ENCODE measurements around the gene SUV39H2. TPM values are rescaled to one million over a fixed set of nuclear protein-coding genes. Genes with fewer than 3 reads are reported as not detected.

Gene SUV39H2
- total and polyA plus RNA-seq, 4 experiments from 2014 or later = 4.4 to 6.1 (median 5.3) TPM

GRCh38 chr10:14873090-14873760 is 5.4 kb upstream of the SUV39H2 start:
- H3K4me1 ChIP-seq (ENCODE audit: insufficient read depth, low read length) = peaks cover 9% of the 10 kb centered on the region
- H3K27ac ChIP-seq (ENCODE audit: low read depth, low read length) = no peak overlapping the region
- no peak overlapping the region for H3K4me3 ChIP-seq (ENCODE audit: low read length in 2 of 2)
- CTCF ChIA-PET (ENCODE audit: partially characterized antibody) = interaction anchor here (1.0 kb wide), 1 partner anchor 251 kb away, joined by 4 read pairs; no protein-coding TSS in a partner anchor
- H3K4me3 Mint-ChIP-seq = no peak overlapping the region
- H3K27ac Mint-ChIP-seq = peak overlapping the region in 1 of 7 donors; percentile 30
- peaks cover 14 to 33% of the 10 kb centered on the region in 2 donors for H3K36me3 Mint-ChIP-seq
- H3K4me1 Mint-ChIP-seq = peaks cover 7 to 23% (median 11%) of the 10 kb centered on the region in 4 donors
- H3K27me3 Mint-ChIP-seq = no peaks in the 10 kb centered on the region
- no peaks in the 10 kb centered on the region for H3K9me3 Mint-ChIP-seq
- DNase-seq = no peak
- POLR2A ChIA-PET (ENCODE audit: partially characterized antibody) = no interaction called here
- H3K36me3 ChIP-seq (ENCODE audit: insufficient read depth, low read length) = peaks cover 9% of the 10 kb centered on the region
- no peaks in the 10 kb centered on the region for H3K9me3 ChIP-seq (ENCODE audit: control insufficient read depth in 1 of 2, low read length in 2 of 2)
- H3K27me3 ChIP-seq (ENCODE audit: insufficient read depth, low read length) = no peaks in the 10 kb centered on the region
- intact Hi-C loops (cut with micrococcal nuclease) = no loop called here

GRCh38 chr10:14875941-14876340 is 2.7 kb upstream of the SUV39H2 start:
- POLR2A ChIA-PET (ENCODE audit: partially characterized antibody) = no interaction called here
- Histone ChIP-seq H3K9me3 (ENCODE audit: control insufficient read depth in 1 of 2, low read length in 2 of 2) (no peaks in the 10 kb centered on the region), H3K4me3 (ENCODE audit: low read length in 2 of 2) (no peak overlapping the region), H3K4me1 (ENCODE audit: insufficient read depth, low read length) (peaks cover 17% of the 10 kb centered on the region), H3K27me3 (ENCODE audit: insufficient read depth, low read length) (no peaks in the 10 kb centered on the region), H3K27ac (ENCODE audit: low read depth, low read length) (no peak overlapping the region), H3K36me3 (ENCODE audit: insufficient read depth, low read length) (peaks cover 5% of the 10 kb centered on the region)
- H3K4me1 Mint-ChIP-seq = peaks cover 12 to 39% (median 22%) of the 10 kb centered on the region in 4 donors
- CTCF ChIA-PET (ENCODE audit: partially characterized antibody) = no interaction called here
- peak overlapping the region in 3 of 8 donors; percentile 13 to 96 (median 94) for H3K4me3 Mint-ChIP-seq
- no peak for DNase-seq
- H3K27me3 Mint-ChIP-seq = no peaks in the 10 kb centered on the region
- intact Hi-C loops (cut with micrococcal nuclease) = loop anchor here (5.0 kb wide), 1 partner anchor 274 kb away; no protein-coding TSS in a partner anchor
- peak overlapping the region in 3 of 7 donors; percentile 68 to 74 (median 72) for H3K27ac Mint-ChIP-seq
- H3K9me3 Mint-ChIP-seq = no peaks in the 10 kb centered on the region
- H3K36me3 Mint-ChIP-seq = peaks cover 5 to 13% of the 10 kb centered on the region in 2 donors

- CTCF ChIA-PET (ENCODE audit: partially characterized antibody) = no interaction called here
Observed at GRCh38 chr10:14876764-14877163, 1.9 kb upstream of the SUV39H2 start.

GRCh38 chr10:14879124-14879927 is 660 bp downstream of the SUV39H2 start:
- Histone ChIP-seq H3K27ac (ENCODE audit: low read depth, low read length) (peak overlapping the region; percentile 84), H3K9me3 (ENCODE audit: control insufficient read depth in 1 of 2, low read length in 2 of 2) (no peaks in the 10 kb centered on the region), H3K4me3 (ENCODE audit: low read length in 2 of 2) (peak overlapping the region; percentile 40 to 88), H3K36me3 (ENCODE audit: insufficient read depth, low read length) (no peaks in the 10 kb centered on the region), H3K4me1 (ENCODE audit: insufficient read depth, low read length) (peaks cover 24% of the 10 kb centered on the region), H3K27me3 (ENCODE audit: insufficient read depth, low read length) (no peaks in the 10 kb centered on the region)
- peaks cover 0 to 8% of the 10 kb centered on the region in 2 donors for H3K36me3 Mint-ChIP-seq
- peak overlapping the region; percentile 89 to 96 (median 92) for H3K4me3 Mint-ChIP-seq
- no peaks in the 10 kb centered on the region for H3K27me3 Mint-ChIP-seq
- H3K27ac Mint-ChIP-seq = peak overlapping the region; percentile 86 to 94 (median 91)
- peak; percentile 28 to 56 (median 39) for DNase-seq
- peaks cover 16 to 48% (median 25%) of the 10 kb centered on the region in 4 donors for H3K4me1 Mint-ChIP-seq
- POLR2A ChIA-PET (ENCODE audit: partially characterized antibody) = interaction anchor here (1.0 to 3.6 kb wide), 17 partner anchors 9 to 1577 kb away, joined by 3 to 56 read pairs (median 4); partner anchors contain the start of genes CDNF, DCLRE1C, HSPA14 and MEIG1
- H3K9me3 Mint-ChIP-seq = no peaks in the 10 kb centered on the region
- intact Hi-C loops (cut with micrococcal nuclease) = loop anchor here (2.0 to 5.0 kb wide), 4 partner anchors 25 to 277 kb away; partner anchors contain the start of genes DCLRE1C and RPP38
- CTCF ChIA-PET (ENCODE audit: partially characterized antibody) = interaction anchor here (1.0 to 2.2 kb wide), 9 partner anchors 10 to 93 kb away, joined by 3 to 14 read pairs (median 4); partner anchors contain the start of genes CDNF, HSPA14, MEIG1 and MSANTD7

More at GRCh38 chr10:14876764-14877163, 1.9 kb upstream of the SUV39H2 start:
- Histone ChIP-seq H3K9me3 (ENCODE audit: control insufficient read depth in 1 of 2, low read length in 2 of 2) (no peaks in the 10 kb centered on the region), H3K27ac (ENCODE audit: low read depth, low read length) (no peak overlapping the region), H3K27me3 (ENCODE audit: insufficient read depth, low read length) (no peaks in the 10 kb centered on the region), H3K36me3 (ENCODE audit: insufficient read depth, low read length) (no peaks in the 10 kb centered on the region), H3K4me3 (ENCODE audit: low read length in 2 of 2) (no peak overlapping the region), H3K4me1 (ENCODE audit: insufficient read depth, low read length) (peaks cover 17% of the 10 kb centered on the region)
- H3K9me3 Mint-ChIP-seq = no peaks in the 10 kb centered on the region
- no peaks in the 10 kb centered on the region for H3K27me3 Mint-ChIP-seq
- peak overlapping the region; percentile 93 to 96 (median 94) for H3K4me3 Mint-ChIP-seq
- intact Hi-C loops (cut with micrococcal nuclease) = loop anchor here (5.0 kb wide), 1 partner anchor 274 kb away; no protein-coding TSS in a partner anchor
- peak overlapping the region in 4 of 7 donors; percentile 29 to 90 (median 57) for H3K27ac Mint-ChIP-seq
- no peak for DNase-seq
- POLR2A ChIA-PET (ENCODE audit: partially characterized antibody) = interaction anchor here (3.6 kb wide), 1 partner anchor 39 kb away, joined by 56 read pairs; the partner anchor contains the start of genes CDNF, HSPA14 and MSANTD7
- peaks cover 12 to 41% (median 22%) of the 10 kb centered on the region in 4 donors for H3K4me1 Mint-ChIP-seq
- peaks cover 0 to 8% of the 10 kb centered on the region in 2 donors for H3K36me3 Mint-ChIP-seq

- peaks cover 0 to 8% of the 10 kb centered on the region in 2 donors for H3K36me3 Mint-ChIP-seq
- peak in 1 of 5 donors; percentile 6 for DNase-seq
Observed at GRCh38 chr10:14879928-14880193, 1.2 kb downstream of the SUV39H2 start.

GRCh38 chr10:14880229-14880628 is 1.6 kb downstream of the SUV39H2 start:
- peak overlapping the region in 5 of 7 donors; percentile 76 to 93 (median 90) for H3K27ac Mint-ChIP-seq
- H3K4me1 Mint-ChIP-seq = peaks cover 16 to 48% (median 25%) of the 10 kb centered on the region in 4 donors
- intact Hi-C loops (cut with micrococcal nuclease) = no loop called here
- Histone ChIP-seq H3K27ac (ENCODE audit: low read depth, low read length) (no peak overlapping the region), H3K4me3 (ENCODE audit: low read length in 2 of 2) (peak overlapping the region in 1 of 2 donors; percentile 88), H3K9me3 (ENCODE audit: control insufficient read depth in 1 of 2, low read length in 2 of 2) (no peaks in the 10 kb centered on the region), H3K36me3 (ENCODE audit: insufficient read depth, low read length) (no peaks in the 10 kb centered on the region), H3K4me1 (ENCODE audit: insufficient read depth, low read length) (peaks cover 27% of the 10 kb centered on the region), H3K27me3 (ENCODE audit: insufficient read depth, low read length) (no peaks in the 10 kb centered on the region)
- ChIA-PET POLR2A (ENCODE audit: partially characterized antibody) (interaction anchor here (1.0 to 3.6 kb wide), 3 partner anchors 14 to 297 kb away, joined by 3 to 56 read pairs (median 3); partner anchors contain the start of genes CDNF, HSPA14 and MSANTD7), CTCF (ENCODE audit: partially characterized antibody) (interaction anchor here (1.1 to 1.6 kb wide), 2 partner anchors 23 to 25 kb away, joined by 3 read pairs; no protein-coding TSS in a partner anchor)
- peaks cover 0 to 8% of the 10 kb centered on the region in 2 donors for H3K36me3 Mint-ChIP-seq
- peak overlapping the region; percentile 89 to 96 (median 92) for H3K4me3 Mint-ChIP-seq
- H3K27me3 Mint-ChIP-seq = no peaks in the 10 kb centered on the region
- H3K9me3 Mint-ChIP-seq = no peaks in the 10 kb centered on the region
- no peak for DNase-seq

More at GRCh38 chr10:14879928-14880193, 1.2 kb downstream of the SUV39H2 start:
- Mint-ChIP-seq H3K4me1 (peaks cover 16 to 48% (median 25%) of the 10 kb centered on the region in 4 donors), H3K27me3 (no peaks in the 10 kb centered on the region), H3K9me3 (no peaks in the 10 kb centered on the region), H3K4me3 (peak overlapping the region; percentile 89 to 96 (median 92)), H3K27ac (peak overlapping the region in 6 of 7 donors; percentile 76 to 94 (median 90))
- CTCF ChIA-PET (ENCODE audit: partially characterized antibody) = interaction anchor here (1.2 to 1.6 kb wide), 2 partner anchors 9 to 26 kb away, joined by 3 read pairs; no protein-coding TSS in a partner anchor
- Histone ChIP-seq H3K4me3 (ENCODE audit: low read length in 2 of 2) (peak overlapping the region; percentile 40 to 88), H3K9me3 (ENCODE audit: control insufficient read depth in 1 of 2, low read length in 2 of 2) (no peaks in the 10 kb centered on the region), H3K36me3 (ENCODE audit: insufficient read depth, low read length) (no peaks in the 10 kb centered on the region), H3K27me3 (ENCODE audit: insufficient read depth, low read length) (no peaks in the 10 kb centered on the region), H3K27ac (ENCODE audit: low read depth, low read length) (peak overlapping the region; percentile 84), H3K4me1 (ENCODE audit: insufficient read depth, low read length) (peaks cover 27% of the 10 kb centered on the region)
- POLR2A ChIA-PET (ENCODE audit: partially characterized antibody) = interaction anchor here (1.0 to 3.6 kb wide), 6 partner anchors 14 to 1577 kb away, joined by 3 to 56 read pairs (median 6); partner anchors contain the start of genes CDNF, DCLRE1C, HSPA14 and MSANTD7
- intact Hi-C loops (cut with micrococcal nuclease) = loop anchor here (2.0 to 5.0 kb wide), 4 partner anchors 25 to 278 kb away; partner anchors contain the start of genes DCLRE1C and RPP38
